SK-N-SH (cell line): ENCODE results near the gene GSG1L2. TPM values are rescaled to one million over a fixed set of nuclear protein-coding genes. Genes with fewer than 3 reads are reported as not detected.

Experiments used
- CTCF ChIA-PET: fragments of 300-600, 350-600 bp; formaldehyde crosslinking; extraction: SDS; loops from one replicate; lab custom pipeline; 2021; lab: Yijun Ruan, JAX
- POLR2A ChIA-PET: fragments of 350-600 bp; sonication (Branson Sonifier 250); formaldehyde crosslinking; extraction: SDS; loops from one replicate; lab custom pipeline; 2020; ENCODE audit warnings: antibody characterized with exemption, inconsistent platforms; lab: Yijun Ruan, JAX
- DNase-seq: peaks from one replicate; pipeline ENCODE4 v3.0.0; 2012
- H2AFZ ChIP-seq: fragments of 200-600 bp; sonication (generic); 2 replicates; pipeline ENCODE4 v1.8.1; 2016; ENCODE audit warnings: antibody characterized with exemption, mild to moderate bottlenecking, low read depth
- H3F3A ChIP-seq: fragments of 200-600 bp; sonication (generic); replicated peaks from 2 replicates; pipeline ENCODE3; 2016; ENCODE audit warnings: antibody characterized with exemption, mild to moderate bottlenecking; ENCODE audit not compliant: insufficient read depth
- H3K27ac ChIP-seq, 2 experiments: fragments of 200-500 bp in 1 of 2; fragments of 200-600 bp in 1 of 2; sonication (Bioruptor generic) in 1 of 2; sonication (generic), shearing (Covaris generic) in 1 of 2; 2 replicates each; pipeline versions ENCODE4 v1.5.1 to v1.6.1; 2014 to 2016; ENCODE audit warnings: low read depth in 2 of 2, inconsistent platforms in 1 of 2, low read length in 1 of 2, mild to moderate bottlenecking in 1 of 2, mixed read lengths in 1 of 2
- H3K27me3 ChIP-seq: fragments of 200-600 bp; sonication (generic), shearing (Covaris generic); 2 replicates; pipeline ENCODE4 v1.6.1; 2016; ENCODE audit warnings: mixed run types; ENCODE audit not compliant: insufficient read depth
- H3K36me3 ChIP-seq, 2 experiments: fragments of 200-500 bp in 1 of 2; fragments of 200-600 bp in 1 of 2; sonication (Bioruptor generic) in 1 of 2; sonication (generic) in 1 of 2; replicated peaks in 1 of 2; 2 replicates each; pipeline versions ENCODE3 to v1.5.1; 2014 to 2016; ENCODE audit warnings: low read length in 1 of 2, mild to moderate bottlenecking in 1 of 2; ENCODE audit not compliant: insufficient read depth in 2 of 2, control insufficient read depth in 1 of 2
- H3K4me1 ChIP-seq, 2 experiments: fragments of 200-500 bp in 1 of 2; fragments of 200-600 bp in 1 of 2; sonication (Bioruptor generic) in 1 of 2; sonication (generic), shearing (Covaris generic) in 1 of 2; 2 replicates each; pipeline versions ENCODE4 v1.5.1 to v1.6.1; 2014 to 2016; ENCODE audit warnings: low read depth in 1 of 2, low read length in 1 of 2, mixed run types in 1 of 2; ENCODE audit not compliant: insufficient read depth in 2 of 2, control insufficient read depth in 1 of 2
- H3K4me2 ChIP-seq: fragments of 200-600 bp; sonication (generic), shearing (Covaris generic); 2 replicates; pipeline ENCODE4 v1.6.1; 2017; ENCODE audit warnings: mixed run types
- H3K4me3 ChIP-seq, 2 experiments: fragments of 200-500 bp in 1 of 2; fragments of 200-600 bp in 1 of 2; sonication (Bioruptor generic) in 1 of 2; sonication (generic), shearing (Covaris generic) in 1 of 2; 2 replicates each; pipeline versions ENCODE4 v1.5.1 to v1.8.1; 2014 to 2016; ENCODE audit warnings: low read depth in 2 of 2, inconsistent platforms in 1 of 2, low read length in 1 of 2, mild to moderate bottlenecking in 1 of 2, mixed read lengths in 1 of 2, moderate library complexity in 1 of 2
- H3K79me2 ChIP-seq: fragments of 200-600 bp; sonication (generic); 2 replicates; pipeline ENCODE4 v1.8.1; 2017; ENCODE audit warnings: mild to moderate bottlenecking; ENCODE audit not compliant: insufficient read depth
- H3K9ac ChIP-seq: fragments of 200-600 bp; sonication (generic); 2 replicates; pipeline ENCODE4 v1.6.1; 2017; ENCODE audit warnings: mixed run types
- H3K9me2 ChIP-seq: fragments of 200-600 bp; sonication (generic); 2 replicates; pipeline ENCODE4 v1.6.1; 2017; ENCODE audit warnings: mixed run types
- H3K9me3 ChIP-seq: fragments of 200-600 bp; sonication (generic); 2 replicates; pipeline ENCODE4 v1.6.1; 2017; ENCODE audit warnings: mixed run types, mild to moderate bottlenecking, moderate library complexity
- H4K20me1 ChIP-seq: fragments of 200-600 bp; sonication (generic); 2 replicates; pipeline ENCODE4 v1.6.1; 2017; ENCODE audit warnings: mild to moderate bottlenecking, mixed run types; ENCODE audit not compliant: insufficient read depth
- CHD2 ChIP-seq: fragments of 150-350 bp; IDR thresholded peaks from 2 replicates; pipeline ENCODE4 v1.6.1; 2018; ENCODE audit warnings: low read length; ENCODE audit not compliant: partially characterized antibody
- ELF1 ChIP-seq: IDR thresholded peaks from 2 replicates; pipeline ENCODE4 v1.4.0; 2012
- EP300 ChIP-seq, 2 experiments: IDR thresholded peaks; 2 replicates each; pipeline versions ENCODE4 v1.4.0 to v1.6.1; 2012; ENCODE audit warnings: borderline replicate concordance in 1 of 2, low read depth in 1 of 2, low read length in 1 of 2
- EZH2phosphoT487 ChIP-seq: fragments of 200-600 bp; sonication (generic); IDR thresholded peaks from 2 replicates; pipeline ENCODE4 v1.6.1; 2017; ENCODE audit warnings: low read depth, mixed run types, mild to moderate bottlenecking, antibody characterized with exemption, moderate library complexity, borderline replicate concordance
- FOXJ3 ChIP-seq: sonication (generic); formaldehyde crosslinking; IDR thresholded peaks from 2 replicates; pipeline ENCODE4 v1.5.1; 2020; ENCODE audit warnings: mild to moderate bottlenecking, missing genetic modification reagents
- GATA2 ChIP-seq: sonication (generic); formaldehyde crosslinking; IDR thresholded peaks from 2 replicates; pipeline ENCODE4 v1.5.0; 2020; ENCODE audit warnings: mild to moderate bottlenecking, missing genetic modification reagents
- JUND ChIP-seq: IDR thresholded peaks from 2 replicates; pipeline ENCODE4 v1.4.0; 2012
- MAX ChIP-seq: IDR thresholded peaks from 2 replicates; pipeline ENCODE4 v1.4.0; 2012; ENCODE audit warnings: low read depth
- MEF2A ChIP-seq: IDR thresholded peaks from 2 replicates; pipeline ENCODE4 v1.4.0; 2012; ENCODE audit warnings: low read depth, borderline replicate concordance
- MXI1 ChIP-seq: IDR thresholded peaks from 2 replicates; pipeline ENCODE4 v1.6.1; 2012; ENCODE audit warnings: mild to moderate bottlenecking, low read depth, low read length, improper control_type of control experiment
- NRF1 ChIP-seq: IDR thresholded peaks from 2 replicates; pipeline ENCODE4 v1.6.1; 2012; ENCODE audit warnings: low read depth, mild to moderate bottlenecking, low read length
- POLR2AphosphoS5 ChIP-seq: IDR thresholded peaks from 2 replicates; pipeline ENCODE4 v1.6.1; 2012; ENCODE audit warnings: low read depth, low read length
- RAD21 ChIP-seq: IDR thresholded peaks from 2 replicates; pipeline ENCODE4 v1.6.1; 2012; ENCODE audit warnings: mild to moderate bottlenecking, low read length
- RCOR1 ChIP-seq: fragments of 150-350 bp; IDR thresholded peaks from 2 replicates; pipeline ENCODE4 v1.6.1; 2017; ENCODE audit warnings: antibody characterized with exemption, low read length
- TAF1 ChIP-seq: IDR thresholded peaks from 2 replicates; pipeline ENCODE4 v1.6.1; 2012; ENCODE audit warnings: low read depth, mild to moderate bottlenecking, low read length, moderate library complexity, borderline replicate concordance
- TCF12 ChIP-seq: IDR thresholded peaks from 2 replicates; pipeline ENCODE4 v1.4.0; 2012
- TEAD4 ChIP-seq: IDR thresholded peaks from 2 replicates; pipeline ENCODE4 v1.4.0; 2012; ENCODE audit warnings: mild to moderate bottlenecking, borderline replicate concordance; ENCODE audit not compliant: insufficient read depth
- USF2 ChIP-seq: fragments of 150-350 bp; IDR thresholded peaks from 2 replicates; pipeline ENCODE4 v1.6.1; 2017; ENCODE audit warnings: antibody characterized with exemption, low read length, low read depth, borderline replicate concordance
- YY1 ChIP-seq: IDR thresholded peaks from 2 replicates; pipeline ENCODE4 v1.4.0; 2012; ENCODE audit warnings: low read depth, mild to moderate bottlenecking
- ZBTB33 ChIP-seq: IDR thresholded peaks from 2 replicates; pipeline ENCODE4 v1.4.0; 2012; ENCODE audit warnings: low read depth, borderline replicate concordance
- WGBS: methylation state at CpG from one replicate; pipeline ENCODE4 v1.1.6; 2017; ENCODE audit warnings: low lambda C conversion rate; 5-methylcytosine and 5-hydroxymethylcytosine counted together
- polyA plus RNA-seq, 3 experiments: library from polyadenylated mRNA; depleted of rRNA; stranded (reverse); fragments of >200 nt; gene quantifications; 2 replicates each; pipeline ENCODE4 v1.2.3, GENCODE V29; 2012

Gene GSG1L2
- polyA plus RNA-seq, 1 of the 3 experiments (the other 2 are of a cell fraction) = not detected

- WGBS = 8% methylated on average over 4 of the region's 4 CpGs
- Histone ChIP-seq H3K4me2 (no peak overlapping the region), H3K27ac (no peak overlapping the region), H4K20me1 (no peaks in the 10 kb centered on the region), H2AFZ (no peak overlapping the region), H3K9me3 (no peaks in the 10 kb centered on the region), H3K4me1 (no peaks in the 10 kb centered on the region), H3K36me3 (no peaks in the 10 kb centered on the region), H3K9ac (no peak overlapping the region), H3K27me3 (peaks cover 13% of the 10 kb centered on the region; the same call in 1 of the 2 replicates), H3K79me2 (no peaks in the 10 kb centered on the region), H3K4me3 (no peak overlapping the region), H3K9me2 (no peaks in the 10 kb centered on the region), H3F3A (no peaks in the 10 kb centered on the region)
- DNase-seq = no peak
- TF ChIP-seq USF2 (no peak), CHD2 (no peak), YY1 (no peak), TEAD4 (no peak), TCF12 (no peak), ZBTB33 (no peak), JUND (no peak), MXI1 (no peak), RAD21 (no peak), TAF1 (no peak), POLR2AphosphoS5 (no peak), GATA2 (CRISPR knock-in tag) (no peak), EZH2phosphoT487 (no peak), RCOR1 (no peak)
- ChIA-PET POLR2A (no interaction called here), CTCF (no interaction called here)
Observed at GRCh38 chr17:9810100-9810949, 11.6 kb downstream of the GSG1L2 start.

- POLR2A ChIA-PET = no interaction called here
- no peak overlapping the region for H2AFZ ChIP-seq
Observed at GRCh38 chr17:9809409-9809808, 12.5 kb downstream of the GSG1L2 start.

More at GRCh38 chr17:9809409-9809808, 12.5 kb downstream of the GSG1L2 start:
- H3K9me3 ChIP-seq = no peaks in the 10 kb centered on the region
- TF ChIP-seq MXI1 (no peak), RCOR1 (no peak), ELF1 (no peak), MEF2A (no peak), EP300 (IDR thresholded peaks at IDR 0.05; ENCODE audit: borderline replicate concordance in 1 of 2, low read depth in 1 of 2, low read length in 1 of 2) (no peak), POLR2AphosphoS5 (no peak), NRF1 (no peak), JUND (no peak), FOXJ3 (no peak), RAD21 (no peak), MAX (no peak)
- H3K4me1 ChIP-seq = no peaks in the 10 kb centered on the region
- H3K4me2 ChIP-seq = no peak overlapping the region
- H3K4me3 ChIP-seq = no peak overlapping the region
- WGBS = 24% methylated on average over 8 of the region's 8 CpGs
- H3K27ac ChIP-seq = no peak overlapping the region
- CTCF ChIA-PET = no interaction called here
- DNase-seq = no peak
- no peaks in the 10 kb centered on the region for H3K79me2 ChIP-seq
- no peaks in the 10 kb centered on the region for H3F3A ChIP-seq
- H4K20me1 ChIP-seq = no peaks in the 10 kb centered on the region
- H3K9ac ChIP-seq = no peak overlapping the region
- no peaks in the 10 kb centered on the region for H3K9me2 ChIP-seq
- peaks cover 13% of the 10 kb centered on the region; the same call in 1 of the 2 replicates for H3K27me3 ChIP-seq
- H3K36me3 ChIP-seq = no peaks in the 10 kb centered on the region
